ENCODE results near the gene IFNA10. TPM values are rescaled to one million over a fixed set of nuclear protein-coding genes. Genes with fewer than 3 reads are reported as not detected.

Gene IFNA10
- total and polyA plus RNA-seq, 2 of the 4 experiments (the other 2 are of a cell fraction): not detected

- dilution Hi-C loops (cut with HindIII; ENCODE audit: low sequenced_read_pairs, unreplicated experiment) (no loop called here), in situ Hi-C loops (cut with MboI; ENCODE audit: low sequenced_read_pairs) (no loop called here), intact Hi-C loops (cut with micrococcal nuclease) (loop anchor here (5.0 kb wide), 1 partner anchor 212 kb away; no protein-coding TSS in a partner anchor)
- Histone ChIP-seq H3K36me3 (ENCODE audit: control insufficient read depth, insufficient read depth, low read length) (no peaks in the 10 kb centered on the region), H3K27me3 (ENCODE audit: control insufficient read depth, insufficient read depth, low read length) (no peaks in the 10 kb centered on the region; the same call in 1 of the 2 replicates), H3K9me1 (ENCODE audit: insufficient read depth, low read length) (no peaks in the 10 kb centered on the region), H2AK5ac (ENCODE audit: low read depth, low read length) (no peak within 1 kb of the TSS), H3K9ac (ENCODE audit: low read depth, low read length) (no peak within 1 kb of the TSS), H3K4ac (ENCODE audit: low read depth, low read length) (no peak within 1 kb of the TSS), H2BK20ac (ENCODE audit: low read depth, low read length) (no peak within 1 kb of the TSS), H2BK5ac (ENCODE audit: low read depth, low read length, poor library complexity, severe bottlenecking) (no peak within 1 kb of the TSS), H4K5ac (ENCODE audit: low read depth, low read length) (no peak within 1 kb of the TSS), H2AK9ac (replicated peaks; ENCODE audit: low read depth, low read length, poor library complexity) (no peak within 1 kb of the TSS), H3K4me2 (ENCODE audit: low read depth, low read length) (no peak within 1 kb of the TSS), H3K27ac (ENCODE audit: insufficient read depth, low read length) (no peak within 1 kb of the TSS), H4K20me1 (ENCODE audit: insufficient read depth, low read length) (no peaks in the 10 kb centered on the region), H3K4me1 (ENCODE audit: control insufficient read depth, insufficient read depth, low read length) (no peaks in the 10 kb centered on the region), H3K56ac (ENCODE audit: extremely low read depth, insufficient read depth, low read length) (no peak within 1 kb of the TSS), H2BK120ac (ENCODE audit: low read depth, low read length) (no peak within 1 kb of the TSS), H3K79me1 (ENCODE audit: low read depth in 1 of 2, low read length in 2 of 2) (no peaks in the 10 kb centered on the region), H3K18ac (ENCODE audit: low read depth, low read length) (no peak within 1 kb of the TSS), H2AFZ (replicated peaks; ENCODE audit: low read length, poor library complexity) (no peak within 1 kb of the TSS), H3K14ac (replicated peaks; ENCODE audit: low read depth, low read length) (no peak within 1 kb of the TSS), H4K8ac (ENCODE audit: low read depth in 2 of 2, low read length in 2 of 2) (no peak within 1 kb of the TSS), H2BK15ac (ENCODE audit: low read depth, low read length) (no peak within 1 kb of the TSS), H3K4me3 (ENCODE audit: insufficient read depth, low read depth, low read length) (no peak within 1 kb of the TSS), H3K9me3 (ENCODE audit: control insufficient read depth, insufficient read depth, low read length) (no peaks in the 10 kb centered on the region), H4K91ac (ENCODE audit: insufficient read depth, low read depth, low read length) (no peak within 1 kb of the TSS), H3K23ac (ENCODE audit: low read depth, low read length) (no peak within 1 kb of the TSS)
- WGBS, 2 experiments (ENCODE audit: extremely low coverage in 2 of 2, insufficient read length in 1 of 2): no CpG with 5 or more reads among the region's 2 CpGs
- no peak for ATAC-seq (ENCODE audit: low read depth)
- DNase-seq: no peak
- ChIA-PET POLR2A (ENCODE audit: unreplicated experiment) (no interaction called here), CTCF (no interaction called here)
- BruUV-seq (replicated peaks): no TSS peak
- TF ChIP-seq FOS (IDR thresholded peaks at IDR 0.05; ENCODE audit: low read depth, low read length) (no peak), MAZ (IDR thresholded peaks at IDR 0.05; ENCODE audit: borderline replicate concordance, low read depth, low read length) (no peak), USF2 (IDR thresholded peaks at IDR 0.05; ENCODE audit: low read depth, low read length) (no peak), CHD1 (IDR thresholded peaks at IDR 0.05; ENCODE audit: low read depth, low read length) (no peak), MAFK (IDR thresholded peaks at IDR 0.05; ENCODE audit: low read depth, low read length) (no peak), RAD21 (IDR thresholded peaks at IDR 0.05; ENCODE audit: low read length) (no peak), RCOR1 (IDR thresholded peaks at IDR 0.05; ENCODE audit: insufficient replicate concordance, low read length) (no peak), BHLHE40 (IDR thresholded peaks at IDR 0.05; ENCODE audit: low read depth, low read length) (no peak), ELK1 (IDR thresholded peaks at IDR 0.05; ENCODE audit: borderline replicate concordance, low read depth, low read length) (no peak), CEBPB (IDR thresholded peaks at IDR 0.05; ENCODE audit: low read depth, low read length) (no peak), MXI1 (IDR thresholded peaks at IDR 0.05; ENCODE audit: borderline replicate concordance, low read depth, low read length) (no peak), CTCF (conservative IDR thresholded peaks at IDR 0.05; ENCODE audit: low read depth, low read length) (no peak)
Measured at GRCh38 chr9:21239911-21240310, 33.0 kb upstream of the IFNA10 start, which contains the start of gene IFNA14. TSS of gene IFNA14 (minus strand) at chr9:21240005. CDS start at chr9:21239935, 70 bp downstream.
